Ovary (tissue), 1 donor: ENCODE results near the gene ZNF93.

Experiments used
- EP300 ChIP-seq: sonication (generic); formaldehyde crosslinking; IDR thresholded peaks from one replicate; pipeline ENCODE4 v1.6.1; 2017; ENCODE audit warnings: antibody characterized with exemption
- POLR2A ChIP-seq: fragments of 450-650 bp; IDR thresholded peaks from one replicate; pipeline ENCODE4 v1.6.1; 2017; ENCODE audit warnings: antibody characterized with exemption, mild to moderate bottlenecking, moderate library complexity

GRCh38 chr19:19871932-19872331, 28.8 kb upstream of the ZNF93 start:
- TF ChIP-seq POLR2A (no peak), EP300 (no peak)
